GM21786 (cell line): Measurements from ENCODE around the gene GMEB1.
"Not testable (repeated sequence)": the region's sequence is repeated elsewhere in the genome, so short reads cannot be mapped to it uniquely, and the experiment has no call there.

Source experiments
- ATAC-seq: cut with Tn5 transposase; IDR thresholded peaks from one replicate; pipeline ENCODE4 v1.9.1; 2021; ENCODE audit not compliant: unreplicated experiment

GMEB1 gene

DNA sequence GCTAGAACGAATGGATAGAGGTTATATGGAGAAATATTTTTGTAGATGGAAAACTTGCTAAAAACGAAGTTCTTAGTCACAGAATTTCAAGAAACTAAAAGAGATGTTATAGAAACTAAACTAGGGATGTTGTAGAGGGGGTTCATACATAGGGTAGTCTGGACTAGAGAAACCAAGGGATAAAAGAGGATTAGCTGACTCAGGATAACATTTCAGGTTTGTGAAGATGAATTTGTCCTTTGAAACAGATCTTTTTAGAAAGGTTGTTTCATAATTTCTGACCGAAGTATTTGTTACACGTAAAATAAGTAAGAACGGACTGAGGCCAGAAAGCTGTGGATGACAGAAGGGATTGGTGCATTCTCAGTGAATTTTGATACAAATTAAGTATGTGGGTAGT, 81.7 kb downstream of the GMEB1 start:
- no peak for ATAC-seq

DNA sequence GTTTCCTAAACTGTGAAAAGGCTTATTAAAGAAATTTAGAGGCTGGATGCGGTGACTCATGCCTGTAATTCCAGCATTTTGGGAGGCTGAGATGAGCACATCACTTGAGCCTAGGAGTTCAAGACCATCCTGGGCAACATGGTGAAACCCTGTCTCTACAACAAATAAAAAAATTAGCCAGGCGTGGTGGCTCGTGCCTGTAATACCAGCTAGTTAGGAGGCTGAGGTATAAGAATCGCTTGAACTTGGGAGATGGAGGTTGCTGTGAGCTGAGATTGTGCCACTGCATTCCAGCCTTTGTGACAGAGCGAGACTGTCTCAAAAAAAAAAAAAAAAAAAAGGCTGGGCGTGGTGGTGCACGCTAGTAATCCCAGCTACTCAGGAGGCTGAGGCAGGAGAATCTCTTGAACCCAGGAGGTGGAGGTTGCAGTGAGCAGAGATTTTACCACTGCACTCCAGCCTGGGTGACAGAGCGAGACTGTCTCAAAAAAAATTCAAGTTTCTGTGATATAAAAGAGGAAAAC, 82.2 kb downstream of the GMEB1 start:
- ATAC-seq: not testable (repeated sequence)

DNA sequence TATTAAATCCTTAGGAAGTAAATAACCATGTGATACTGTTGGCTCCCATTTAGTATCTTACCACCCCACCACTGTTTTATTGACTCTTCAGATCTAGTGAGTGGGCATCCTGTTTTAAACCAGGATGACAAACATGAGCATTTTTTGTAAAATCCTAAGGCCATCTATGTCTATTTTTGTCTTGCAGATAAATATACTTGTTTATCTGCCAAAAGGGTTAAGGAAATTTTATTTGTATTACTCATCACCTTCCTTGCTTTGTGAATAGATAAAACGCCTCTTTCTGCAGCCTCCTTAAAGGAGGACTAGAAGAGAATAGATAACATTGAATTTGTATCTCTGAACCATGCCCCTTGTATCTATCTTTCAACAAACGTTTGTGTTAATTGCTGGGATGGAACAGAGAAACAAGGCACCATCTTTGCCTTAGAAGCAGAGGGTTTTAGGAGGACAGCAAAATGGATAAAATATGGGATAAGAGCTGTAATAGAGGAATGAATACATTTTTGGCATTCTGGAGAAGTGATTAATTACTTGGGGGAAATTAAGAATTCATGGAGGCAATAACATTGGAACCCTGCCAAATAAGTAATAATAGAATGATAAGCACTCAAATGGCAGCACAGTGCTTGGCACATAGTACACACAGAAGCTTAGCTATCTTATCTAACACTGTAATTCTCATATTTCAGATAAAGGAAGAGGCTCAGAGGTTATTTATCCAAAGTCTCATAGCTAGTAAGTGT, 82.9 kb downstream of the GMEB1 start:
- ATAC-seq: no peak

DNA sequence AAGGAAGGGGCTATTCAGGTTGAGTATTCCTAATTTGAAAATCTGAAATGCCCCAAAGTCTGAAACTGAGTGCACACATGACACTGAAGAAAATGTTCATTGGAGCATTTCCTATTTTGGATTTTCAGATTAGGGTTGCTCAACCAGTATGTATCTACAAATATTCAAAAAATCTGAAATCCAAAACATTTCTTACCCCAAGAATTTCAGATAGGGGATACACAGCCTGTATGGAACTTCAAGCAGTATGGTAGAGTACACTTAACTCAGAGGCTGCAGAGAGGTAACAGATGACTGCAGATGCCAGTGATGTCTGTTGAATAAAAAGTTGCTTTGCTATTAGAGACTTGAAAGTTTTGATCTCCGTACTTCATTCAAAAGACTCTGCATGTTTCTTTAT, 87.1 kb downstream of the GMEB1 start:
- ATAC-seq: no peak

DNA sequence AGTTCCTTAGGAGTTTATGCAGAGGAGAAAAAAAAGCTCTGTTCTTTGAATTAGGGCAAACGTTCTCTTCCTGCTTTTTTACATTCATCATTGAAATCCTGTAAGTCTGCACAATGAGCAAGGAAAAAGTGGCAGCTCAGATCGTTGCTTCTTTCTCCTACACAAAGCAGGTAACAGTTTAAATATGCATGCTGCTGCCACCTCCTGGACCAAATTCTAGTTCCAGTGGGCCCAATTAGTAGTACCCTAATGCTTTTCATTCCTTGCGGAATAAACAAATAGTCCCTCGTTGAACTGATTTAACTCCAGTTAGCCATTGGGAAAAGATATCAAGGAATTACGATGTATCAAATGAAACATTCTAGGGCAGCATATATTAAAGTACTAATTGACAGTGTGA, 88.3 kb downstream of the GMEB1 start:
- no peak for ATAC-seq

DNA sequence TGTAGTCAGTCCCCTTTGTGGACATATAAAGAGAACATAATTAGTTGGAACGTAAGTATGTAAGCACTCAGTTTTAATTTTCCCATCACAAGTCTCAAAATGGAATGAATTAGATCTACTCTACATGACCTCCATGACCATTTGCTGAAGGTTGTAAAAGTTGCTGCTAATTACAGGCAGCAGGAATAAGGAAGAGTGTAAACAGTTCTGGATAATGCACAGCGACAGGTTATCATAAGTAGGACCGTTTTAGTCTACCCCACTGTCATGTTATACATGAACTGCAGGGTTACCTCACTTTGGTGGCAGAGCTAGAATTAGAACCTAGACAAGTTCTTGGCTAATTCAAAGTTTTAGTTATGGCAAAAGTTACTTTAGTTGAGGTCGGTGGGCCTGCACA, 89.8 kb downstream of the GMEB1 start:
- ATAC-seq: no peak

DNA sequence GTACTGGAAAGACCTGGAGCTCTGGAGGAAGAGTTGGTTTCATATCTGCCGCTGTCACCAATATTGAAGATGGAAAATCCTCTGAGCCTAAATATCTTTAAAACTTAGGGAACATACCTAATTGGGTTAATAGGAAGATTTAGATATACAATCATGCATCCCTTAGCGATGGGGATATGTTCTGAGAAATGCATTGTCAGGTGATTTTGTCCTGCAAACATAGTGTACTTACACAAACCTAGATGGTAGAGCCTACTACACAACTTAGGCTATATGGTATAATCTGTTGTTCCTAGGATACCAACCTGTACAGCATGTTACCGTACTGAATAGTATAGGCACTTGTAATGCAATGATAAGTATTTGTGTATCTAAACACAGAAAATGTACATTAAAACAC, 90.7 kb downstream of the GMEB1 start:
- ATAC-seq: no peak

DNA sequence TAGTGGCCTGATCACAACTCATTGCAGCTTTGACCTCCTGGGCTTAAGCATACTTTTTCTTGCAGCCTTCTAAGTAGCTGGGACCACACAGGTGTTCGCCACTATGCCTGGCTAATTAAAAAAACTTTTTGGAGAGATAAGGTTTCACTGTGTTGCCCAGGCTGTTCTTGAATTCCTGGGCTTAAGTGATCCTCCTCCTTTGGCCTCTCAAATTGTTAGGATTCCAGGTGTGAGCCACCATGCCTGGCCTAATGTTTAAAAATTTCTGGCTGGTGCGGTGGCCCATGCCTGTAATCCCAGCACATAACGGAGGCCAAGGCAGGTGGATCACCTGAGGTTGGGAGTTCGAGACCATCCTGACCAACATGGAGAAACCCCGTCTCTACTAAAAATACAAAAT, 92.6 kb downstream of the GMEB1 start:
- ATAC-seq: no peak

DNA sequence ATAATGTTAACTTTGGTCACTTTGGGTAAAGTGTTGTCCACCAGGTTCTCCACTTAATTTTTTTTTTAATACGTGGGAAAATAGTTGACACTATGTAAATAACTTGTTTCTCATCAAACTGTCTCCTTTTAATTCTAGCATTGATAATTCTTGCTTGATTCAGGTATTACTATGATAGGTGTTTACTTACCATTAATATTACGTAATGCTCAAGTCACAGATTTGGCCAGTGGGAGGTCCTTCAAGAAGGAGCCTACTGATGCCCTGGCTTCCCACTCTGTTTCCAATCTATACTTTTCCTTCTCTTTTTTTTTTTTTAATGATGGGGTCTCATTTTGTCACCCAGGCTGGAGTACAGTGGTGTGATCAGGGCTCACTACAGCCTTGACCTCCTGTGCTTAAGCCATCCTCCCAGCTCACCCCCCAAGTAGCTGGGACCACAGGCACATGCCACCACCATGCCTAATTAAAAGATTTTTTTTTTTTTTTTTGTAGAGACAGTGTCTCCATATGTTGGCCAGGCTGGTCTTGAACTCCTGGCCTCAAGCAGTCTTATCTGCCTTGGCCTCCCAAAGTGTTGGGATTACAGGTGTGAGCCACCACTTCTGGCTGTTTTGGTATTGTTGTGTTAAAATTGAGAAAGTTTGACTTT, 98.1 kb downstream of the GMEB1 start:
- no peak for ATAC-seq
